AG08396 (cell line): ENCODE measurements around the gene HORMAD1.
A peak's percentile ranks its signal among the peaks of the same experiment; 100 is the strongest.
"Not testable (repeated sequence)": the region's sequence is repeated elsewhere in the genome, so short reads cannot be mapped to it uniquely, and the experiment has no call there.

Experiments used
- DNase-seq: peaks from one replicate; pipeline ENCODE4 v3.0.0; 2012; ENCODE audit warnings: low spot score, mixed read lengths

The HORMAD1 gene, protein sequence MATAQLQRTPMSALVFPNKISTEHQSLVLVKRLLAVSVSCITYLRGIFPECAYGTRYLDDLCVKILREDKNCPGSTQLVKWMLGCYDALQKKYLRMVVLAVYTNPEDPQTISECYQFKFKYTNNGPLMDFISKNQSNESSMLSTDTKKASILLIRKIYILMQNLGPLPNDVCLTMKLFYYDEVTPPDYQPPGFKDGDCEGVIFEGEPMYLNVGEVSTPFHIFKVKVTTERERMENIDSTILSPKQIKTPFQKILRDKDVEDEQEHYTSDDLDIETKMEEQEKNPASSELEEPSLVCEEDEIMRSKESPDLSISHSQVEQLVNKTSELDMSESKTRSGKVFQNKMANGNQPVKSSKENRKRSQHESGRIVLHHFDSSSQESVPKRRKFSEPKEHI

DNA sequence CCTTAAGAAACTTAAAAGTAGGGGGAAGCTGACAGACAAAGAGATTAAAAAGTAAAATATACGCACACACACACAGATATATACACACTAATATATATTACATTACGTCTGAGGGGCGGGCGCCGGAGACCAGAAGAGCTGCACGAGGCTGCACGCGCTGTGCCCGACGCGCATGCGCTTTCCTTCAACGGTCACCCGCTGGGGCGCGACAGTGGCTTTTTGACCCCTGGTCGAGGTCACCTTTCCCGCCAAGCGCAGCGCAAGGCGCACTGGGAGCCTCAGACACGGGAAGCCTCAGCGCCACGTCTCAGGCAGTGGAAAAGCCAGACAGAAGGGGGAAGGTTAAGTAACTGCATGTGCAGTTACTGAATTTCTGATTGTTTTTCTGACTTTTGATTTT is at the start of gene HORMAD1:
TSS of gene HORMAD1 (minus strand) at position 193 of the 400 bp plus-strand sequence. CDS start 1,390 bp downstream, outside the sequence.
- no peak for DNase-seq

DNA sequence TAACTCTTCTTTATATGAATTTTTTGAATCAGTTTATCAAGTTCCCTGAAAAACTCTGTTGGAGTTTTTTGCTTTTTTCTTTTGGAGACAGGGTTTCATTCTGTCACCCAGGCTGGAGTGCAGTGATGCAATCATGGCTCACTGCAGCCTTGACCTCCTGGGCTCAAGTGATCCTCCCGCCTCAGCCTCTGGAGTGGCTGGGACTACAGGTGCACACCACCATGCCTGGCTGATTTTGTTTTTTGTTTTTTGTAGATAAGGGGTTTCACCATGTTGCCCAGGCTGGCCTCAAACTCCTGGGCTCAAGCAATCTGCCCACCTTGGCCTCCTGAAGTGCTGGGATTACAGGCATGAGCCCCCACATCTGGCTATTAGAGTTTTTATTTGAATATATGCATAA is 47.0 kb upstream of the HORMAD1 start:
- not testable (repeated sequence) for DNase-seq

DNA sequence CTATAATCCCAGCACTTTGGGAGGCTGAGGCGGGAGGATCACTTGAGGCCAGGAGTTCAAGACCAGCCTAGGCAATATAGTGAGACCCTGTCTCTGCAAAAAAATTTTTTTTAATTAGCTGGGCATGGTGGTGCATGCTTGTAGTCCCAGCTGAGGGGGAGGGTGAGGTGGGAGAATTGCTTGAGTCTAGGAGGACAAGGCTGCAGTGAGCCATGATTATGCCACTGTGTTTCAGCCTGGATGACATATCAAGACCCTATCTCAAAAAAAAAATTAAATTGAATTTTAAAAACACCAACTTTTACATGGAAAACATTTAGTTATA is 45.2 kb upstream of the HORMAD1 start:
- not testable (repeated sequence) for DNase-seq

- no peak for DNase-seq
Observed at GRCh38 chr1:150765296-150765976, 44.7 kb upstream of the HORMAD1 start, which contains the start of gene CTSS. Gene CTSS (minus strand): TSS chr1:150765778. CDS start chr1:150764763, 1,015 bp downstream.

GRCh38 chr1:150764617-150765101 is 44.0 kb upstream of the HORMAD1 start:
- peak; percentile 32 for DNase-seq

DNA sequence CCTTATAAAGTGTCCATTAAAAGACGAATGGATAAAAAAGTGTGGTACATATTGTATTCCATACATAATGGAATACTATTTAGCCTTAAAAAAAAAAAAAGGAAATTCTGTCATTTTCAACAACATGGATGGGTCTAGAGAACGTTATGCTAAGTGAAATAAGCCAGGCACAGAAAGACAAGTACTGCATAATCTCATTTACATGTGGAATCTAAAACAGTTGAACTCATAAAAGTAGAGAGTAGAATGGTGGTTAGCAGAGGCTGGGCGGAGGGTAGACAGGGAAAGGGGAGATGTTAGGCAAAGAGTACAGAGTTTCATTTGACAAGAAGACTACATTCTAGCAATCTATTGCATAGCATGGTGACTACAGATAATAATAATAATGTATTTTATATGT is 42.3 kb upstream of the HORMAD1 start:
- no peak for DNase-seq

DNA sequence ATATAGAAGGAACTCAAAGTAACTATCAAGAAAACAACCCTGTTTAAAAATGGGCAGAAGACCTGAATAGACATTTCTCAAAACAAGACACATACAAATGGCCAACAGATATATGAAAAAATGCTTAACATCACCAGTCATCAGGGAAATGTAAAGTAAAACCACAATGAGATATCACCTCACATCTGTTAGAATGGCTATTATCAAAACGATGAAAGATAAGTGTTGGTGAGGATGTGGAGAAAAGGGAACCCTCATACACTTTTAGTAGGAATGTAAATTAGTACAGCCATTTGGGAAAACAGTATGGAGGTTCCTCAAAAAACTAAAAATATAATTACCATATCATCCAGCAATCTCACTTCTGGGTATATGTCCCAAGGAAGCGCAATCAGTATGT is 41.9 kb upstream of the HORMAD1 start:
- no peak for DNase-seq

- no peak for DNase-seq
Observed at GRCh38 chr1:150761801-150762200, 41.1 kb upstream of the HORMAD1 start.

DNA sequence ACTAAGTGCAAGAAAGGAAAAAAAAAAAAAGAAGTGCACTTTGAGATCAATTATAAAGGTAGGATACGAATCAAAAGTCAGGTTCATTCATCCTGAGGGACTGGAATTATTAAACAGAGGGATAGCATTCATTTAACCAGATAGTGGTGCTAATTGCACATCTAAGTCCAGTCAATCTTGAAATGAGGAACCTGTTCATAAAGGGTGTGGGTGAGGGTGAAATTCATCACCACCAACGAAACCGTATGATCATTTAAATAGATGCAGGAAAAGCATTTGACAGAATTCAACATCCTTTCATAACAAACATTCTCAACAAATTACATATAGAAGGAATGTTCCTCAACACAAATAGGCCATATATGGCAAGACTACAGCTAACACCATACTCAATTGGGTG is 39.3 kb upstream of the HORMAD1 start:
- DNase-seq = no peak

GRCh38 chr1:150753416-150753815 is 32.7 kb upstream of the HORMAD1 start:
- DNase-seq = no peak

- DNase-seq = no peak
Observed at GRCh38 chr1:150751443-150751842, 30.7 kb upstream of the HORMAD1 start.

DNA sequence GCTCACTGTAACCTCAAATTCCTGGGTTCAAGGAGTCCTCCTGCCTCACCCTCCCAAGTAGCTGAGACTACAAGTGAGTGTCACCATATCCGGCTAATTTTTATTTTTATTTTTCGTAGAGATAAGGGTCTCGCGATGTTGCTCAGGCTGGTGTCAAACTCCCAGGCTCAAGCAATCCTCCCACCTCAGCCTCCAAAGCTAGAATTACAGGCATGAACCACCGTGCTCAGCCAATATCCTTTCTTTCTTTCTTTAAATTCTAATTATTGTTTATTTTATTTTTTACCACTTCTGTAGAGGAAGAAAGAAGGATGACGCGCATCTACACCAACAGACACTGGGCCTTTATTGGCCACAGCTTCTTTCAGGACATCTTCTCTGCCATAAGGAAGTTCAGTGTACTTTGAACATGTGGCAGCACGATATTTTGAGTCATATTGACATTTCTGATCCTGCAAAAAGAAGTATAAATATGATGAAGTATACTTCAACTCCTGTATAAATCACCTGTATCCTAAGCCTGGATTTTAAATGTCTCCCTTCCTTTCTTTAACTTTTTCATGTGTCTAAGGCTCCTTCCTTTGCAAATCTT is 29.1 kb upstream of the HORMAD1 start:
- DNase-seq = no peak

DNA sequence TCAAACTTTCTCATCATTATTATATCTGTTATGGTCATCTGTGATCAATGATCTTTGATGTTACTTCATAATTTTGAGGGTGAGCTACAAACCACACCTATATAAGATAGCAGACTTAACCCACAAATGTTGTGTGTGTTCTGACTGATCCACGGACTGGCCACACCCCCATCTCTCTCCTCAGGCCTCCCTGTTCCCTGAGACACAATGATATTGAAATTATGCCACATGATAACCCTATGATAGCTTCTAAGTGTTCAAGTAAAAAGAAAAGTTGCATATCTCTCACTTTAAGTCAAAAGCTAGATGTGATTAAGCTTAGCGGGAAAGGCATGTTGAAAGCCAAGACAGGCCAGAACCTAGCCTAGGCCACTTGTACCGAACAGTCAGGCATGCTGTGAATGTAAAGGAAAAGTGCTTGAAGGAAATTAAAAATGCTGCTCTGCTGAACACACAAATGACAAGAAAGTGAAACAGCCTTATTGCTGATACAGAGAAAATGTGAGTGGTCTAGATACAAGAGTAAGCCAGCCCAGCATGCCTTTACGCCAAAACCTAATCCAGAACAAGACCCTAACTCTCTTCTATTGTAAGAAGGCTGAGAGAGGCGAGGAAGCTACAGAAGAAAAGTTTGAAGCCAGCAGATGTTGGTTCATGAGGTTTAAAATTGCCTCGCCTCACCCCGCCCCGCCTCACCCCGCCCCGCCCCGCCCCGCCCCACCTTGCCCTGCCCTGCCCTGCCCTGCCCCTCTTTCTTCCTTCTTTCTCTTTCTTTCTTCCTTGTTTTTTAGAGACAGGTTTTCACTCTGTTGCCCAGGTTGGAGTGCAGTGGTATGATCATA is 28.4 kb upstream of the HORMAD1 start:
- no peak for DNase-seq

GRCh38 chr1:150730130-150730721 is 9.5 kb upstream of the HORMAD1 start:
- DNase-seq = no peak

- no peak for DNase-seq
Observed at GRCh38 chr1:150724336-150724735, 3.6 kb upstream of the HORMAD1 start.

GRCh38 chr1:150720098-150720497 is 597 bp downstream of the HORMAD1 start:
- no peak for DNase-seq

DNA sequence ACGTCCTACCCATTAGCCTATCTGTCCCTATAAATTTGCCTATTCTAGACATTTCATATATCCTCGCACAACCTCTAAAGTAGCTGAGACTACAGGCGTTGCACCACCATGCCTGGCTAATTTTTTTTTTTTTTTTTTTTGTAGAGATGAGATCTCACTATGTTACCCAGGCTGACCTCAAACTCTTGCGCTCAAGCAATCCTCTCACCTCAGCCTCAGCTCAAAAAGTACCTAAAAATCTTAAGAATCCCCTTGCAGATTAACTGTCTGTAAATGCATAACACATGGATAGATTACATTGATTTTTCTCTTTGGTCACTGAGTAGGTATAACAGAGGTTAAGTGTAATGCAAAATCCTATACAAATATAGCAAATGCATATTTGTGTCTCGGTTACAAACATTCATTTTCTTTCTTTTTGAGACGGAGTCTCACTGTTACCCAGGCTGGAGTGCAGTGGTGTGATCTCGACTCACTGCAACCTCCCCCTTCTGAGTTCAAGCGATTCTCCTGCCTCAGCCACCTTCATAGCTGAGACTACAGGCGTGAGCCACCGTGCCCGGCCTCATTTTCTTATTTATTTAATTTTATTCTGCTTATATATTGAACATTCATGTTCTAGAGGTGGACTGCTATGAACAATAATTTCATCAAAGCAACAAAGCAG is 2.3 kb downstream of the HORMAD1 start:
- DNase-seq = no peak

DNA sequence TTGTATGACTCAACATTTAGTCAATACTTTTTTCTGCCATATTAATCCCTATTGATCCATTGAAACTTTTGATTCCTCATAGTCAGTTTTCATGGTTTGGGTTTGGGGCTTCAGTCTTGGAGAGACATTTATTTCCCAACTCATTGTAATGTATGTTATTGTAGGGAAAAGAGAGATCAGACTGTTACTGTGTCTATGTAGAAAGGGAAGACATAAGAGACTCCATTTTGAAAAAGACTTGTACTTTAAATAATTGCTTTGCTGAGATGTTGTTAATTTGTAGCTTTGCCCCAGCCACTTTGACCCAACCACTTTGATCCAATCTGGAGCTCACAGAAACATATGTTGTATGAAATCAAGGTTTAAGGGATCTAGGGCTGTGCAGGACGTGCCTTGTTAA is 11.7 kb downstream of the HORMAD1 start:
- DNase-seq = not testable (repeated sequence)

DNA sequence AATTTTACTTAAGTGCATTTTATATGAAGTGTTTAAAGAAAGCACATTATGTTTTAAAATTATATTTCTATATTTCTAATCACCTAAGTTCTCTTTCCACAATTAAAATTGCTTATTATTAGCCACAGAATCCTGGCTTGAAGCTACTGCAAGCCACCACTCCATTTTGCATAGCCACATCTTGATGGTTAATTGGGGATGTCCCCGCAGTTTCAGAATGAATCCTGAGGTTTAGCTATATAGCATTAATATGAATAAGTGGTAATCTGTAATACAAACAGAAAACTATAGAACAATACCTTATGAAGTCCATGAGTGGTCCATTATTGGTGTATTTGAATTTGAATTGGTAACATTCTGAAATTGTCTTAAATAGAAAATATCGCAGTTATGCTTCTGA is 12.1 kb downstream of the HORMAD1 start:
- DNase-seq = no peak

GRCh38 chr1:150706091-150706490 is 14.6 kb downstream of the HORMAD1 start:
- no peak for DNase-seq

DNA sequence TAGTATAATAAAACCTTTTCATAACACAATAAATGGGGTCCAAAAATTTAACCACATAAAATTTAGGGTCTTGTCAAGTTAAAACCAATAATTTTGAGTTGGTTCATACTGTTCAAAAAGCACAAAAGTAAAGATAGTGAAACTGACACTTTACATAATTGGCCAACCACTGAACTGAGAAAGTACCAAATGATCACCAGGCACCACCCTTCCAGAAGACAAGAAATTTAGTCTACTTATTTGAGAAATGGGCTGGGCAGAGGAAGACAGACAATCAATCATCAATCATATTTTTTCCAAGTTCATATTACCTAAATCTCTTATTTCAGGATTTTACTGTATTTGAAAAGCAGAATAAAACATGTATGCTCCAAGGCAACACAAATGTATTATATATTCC is 17.3 kb downstream of the HORMAD1 start:
- DNase-seq = no peak
